ENCODE measurements around the gene LILRB2. TPM values are rescaled to one million over a fixed set of nuclear protein-coding genes. Genes with fewer than 3 reads are reported as not detected.

The LILRB2 gene
- total RNA-seq = not detected in 2 replicates

GRCh38 chr19:54281007-54281728, at the start of gene LILRB2:
Gene LILRB2, minus strand, starts transcription at chr19:54281110. Its CDS starts 614 bp downstream, at chr19:54280496.

GRCh38 chr19:54312436-54313377, 31.8 kb upstream of the LILRB2 start, which contains the start of gene LILRA5:
Gene LILRA5, minus strand, starts transcription at chr19:54313166. Its CDS starts 147 bp downstream, at chr19:54313019.

GRCh38 chr19:54257116-54257480, 23.8 kb downstream of the LILRB2 start, which contains the start of gene LILRB5:
Gene LILRB5, minus strand, starts transcription at chr19:54257273. Its CDS starts 80 bp downstream, at chr19:54257193.

GRCh38 chr19:54242646-54243045, 38.3 kb downstream of the LILRB2 start, which contains the start of gene LILRA6:
Gene LILRA6, minus strand, starts transcription at chr19:54242790.

Other genes with a start within 250 kb of the LILRB2 start
- not detected in 2 replicates for gene VSTM1, start 217.2 kb downstream of the LILRB2 start, total RNA-seq
- not detected in 2 replicates for gene TARM1, start 199.7 kb downstream of the LILRB2 start, total RNA-seq
- gene OSCAR, start 180.3 kb downstream of the LILRB2 start, total RNA-seq = under 0.01 TPM in 1 of 2 replicates, not detected in the other
- 10.3 and 42.7 TPM in 2 replicates for gene NDUFA3, start 178.3 kb downstream of the LILRB2 start, total RNA-seq
- gene TFPT, start 165.5 kb downstream of the LILRB2 start, total RNA-seq = 22.0 and 31.4 TPM in 2 replicates
- gene PRPF31, start 165.4 kb downstream of the LILRB2 start, total RNA-seq = 79.4 and 89.7 TPM in 2 replicates
- gene CNOT3, start 143.3 kb downstream of the LILRB2 start, total RNA-seq = 10.3 and 26.2 TPM in 2 replicates
- 3.7 and 4.0 TPM in 2 replicates for gene LENG1, start 121.4 kb downstream of the LILRB2 start, total RNA-seq
- gene TMC4, start 108.0 kb downstream of the LILRB2 start, total RNA-seq = not detected in 2 replicates
- 257 and 295 TPM in 2 replicates for gene MBOAT7, start 91.5 kb downstream of the LILRB2 start, total RNA-seq
- 126 and 135 TPM in 2 replicates for gene TSEN34, start 89.8 kb downstream of the LILRB2 start, total RNA-seq
- 2,808 and 2,848 TPM in 2 replicates for gene RPS9, start 80.3 kb downstream of the LILRB2 start, total RNA-seq
- not detected in 2 replicates for gene LILRB3, start 58.1 kb downstream of the LILRB2 start, total RNA-seq
- gene LILRA6, start 38.3 kb downstream of the LILRB2 start, total RNA-seq = not detected in 2 replicates
- not detected in 2 replicates for gene LILRB5, start 23.8 kb downstream of the LILRB2 start, total RNA-seq
- gene LILRA5, start 32.1 kb upstream of the LILRB2 start, total RNA-seq = not detected in 2 replicates
- gene LILRA4, start 58.1 kb upstream of the LILRB2 start, total RNA-seq = not detected in 2 replicates
- not detected in 2 replicates for gene LAIR1, start 83.8 kb upstream of the LILRB2 start, total RNA-seq
- not detected in 2 replicates for gene TTYH1, start 134.4 kb upstream of the LILRB2 start, total RNA-seq
- 28.2 and 43.0 TPM in 2 replicates for gene LENG8, start 168.1 kb upstream of the LILRB2 start, total RNA-seq
- 8.7 and 11.0 TPM in 2 replicates for gene LENG9, start 182.7 kb upstream of the LILRB2 start, total RNA-seq
- 28.4 and 33.2 TPM in 2 replicates for gene CDC42EP5, start 192.2 kb upstream of the LILRB2 start, total RNA-seq
- not detected in 2 replicates for gene LAIR2, start 221.7 kb upstream of the LILRB2 start, total RNA-seq

Measured in myometrial cell (primary cell).